DND-41 (cell line): ENCODE data around the gene DPYD.

ENCODE experiments used
- ATAC-seq: fragments of 200-7000 bp; cut with Tn5 transposase; 3 replicates; pipeline ENCODE4 v1.9.1; 2021; ENCODE audit warnings: low read depth; ENCODE audit not compliant: insufficient read depth
- DNase-seq: peaks from one replicate; pipeline ENCODE4 v3.0.0-alpha.2; 2020
- H2AFZ ChIP-seq: 2 replicates; pipeline ENCODE4 v1.6.0; 2012; ENCODE audit warnings: low read depth, low read length
- H3K27ac ChIP-seq: 2 replicates; pipeline ENCODE4 v1.5.1; 2012; ENCODE audit warnings: low read length, inconsistent platforms
- H3K27me3 ChIP-seq: fragments of 200-600 bp; sonication (generic); 2 replicates; pipeline ENCODE4 v1.6.0; 2012; ENCODE audit warnings: low read length, mild to moderate bottlenecking, inconsistent platforms; ENCODE audit not compliant: insufficient read depth, poor library complexity
- H3K36me3 ChIP-seq: 2 replicates; pipeline ENCODE4 v1.5.1; 2012; ENCODE audit warnings: low read length, inconsistent platforms; ENCODE audit not compliant: insufficient read depth
- H3K4me1 ChIP-seq: 2 replicates; pipeline ENCODE4 v1.5.1; 2012; ENCODE audit warnings: mild to moderate bottlenecking, low read length; ENCODE audit not compliant: insufficient read depth
- H3K4me2 ChIP-seq: 2 replicates; pipeline ENCODE4 v1.6.0; 2012; ENCODE audit warnings: mild to moderate bottlenecking, moderate library complexity, low read length, inconsistent platforms; ENCODE audit not compliant: insufficient read depth
- H3K4me3 ChIP-seq, 2 experiments: fragments of 200-600 bp in 1 of 2; shearing (Covaris generic) in 1 of 2; 2 replicates each; pipeline ENCODE4 v1.5.1; 2012 to 2016; ENCODE audit warnings: inconsistent platforms in 2 of 2, low read length in 2 of 2, mild to moderate bottlenecking in 2 of 2, low read depth in 1 of 2, moderate library complexity in 1 of 2
- H3K79me2 ChIP-seq: 2 replicates; pipeline ENCODE4 v1.6.0; 2012; ENCODE audit warnings: low read length, inconsistent platforms; ENCODE audit not compliant: insufficient read depth
- H3K9ac ChIP-seq: 2 replicates; pipeline ENCODE4 v1.6.0; 2012; ENCODE audit warnings: low read depth, mild to moderate bottlenecking, inconsistent platforms, low read length, moderate library complexity
- H3K9me3 ChIP-seq: 2 replicates; pipeline ENCODE4 v1.5.1; 2012; ENCODE audit warnings: low read length, moderate library complexity, mild to moderate bottlenecking, inconsistent platforms; ENCODE audit not compliant: insufficient read depth, severe bottlenecking
- H4K20me1 ChIP-seq: 2 replicates; pipeline ENCODE4 v1.6.0; 2012; ENCODE audit warnings: low read length; ENCODE audit not compliant: insufficient read depth
- CTCF ChIP-seq: IDR thresholded peaks from 2 replicates; pipeline ENCODE4 v1.5.1; 2012; ENCODE audit warnings: borderline replicate concordance, low read length, moderate library complexity, mild to moderate bottlenecking; ENCODE audit not compliant: poor library complexity, severe bottlenecking; ENCODE audit errors: extremely low read depth
- EZH2 ChIP-seq: IDR thresholded peaks from 3 replicates; pipeline ENCODE4 v1.6.1; 2012; ENCODE audit warnings: borderline replicate concordance, low read depth, mild to moderate bottlenecking, moderate library complexity, low read length, inconsistent platforms; ENCODE audit not compliant: severe bottlenecking

The DPYD gene

DNA sequence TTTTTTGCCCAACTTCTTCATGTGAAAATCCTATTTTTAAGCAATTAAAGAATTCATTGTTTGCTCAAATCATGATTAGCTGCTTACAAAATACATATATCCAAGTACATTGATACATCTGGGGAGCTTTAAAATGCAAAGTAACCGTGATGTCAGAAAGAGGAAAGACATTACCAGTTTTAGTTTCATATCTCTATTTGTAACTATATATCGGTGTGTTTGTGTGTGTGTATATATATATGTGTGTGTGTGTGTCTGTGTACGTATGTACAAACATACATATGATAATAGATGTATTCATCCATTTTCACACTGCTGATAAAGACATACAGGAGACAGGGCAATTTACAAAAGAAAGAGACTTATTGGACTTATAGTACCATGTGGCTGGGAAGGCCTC lies 310.1 kb downstream of the DPYD start:
- no peaks in the 10 kb centered on the region for H3K36me3 ChIP-seq
- no peaks in the 10 kb centered on the region for H3K4me1 ChIP-seq
- H3K4me2 ChIP-seq = no peak overlapping the region
- TF ChIP-seq EZH2 (no peak), CTCF (no peak)
- no peaks in the 10 kb centered on the region for H3K79me2 ChIP-seq
- no peaks in the 10 kb centered on the region for H3K27me3 ChIP-seq
- DNase-seq (no peak), ATAC-seq (no peak)
- H3K9ac ChIP-seq = no peak overlapping the region
- H3K4me3 ChIP-seq = no peak overlapping the region
- no peak overlapping the region for H3K27ac ChIP-seq
- H4K20me1 ChIP-seq = no peaks in the 10 kb centered on the region
- no peaks in the 10 kb centered on the region for H3K9me3 ChIP-seq
- H2AFZ ChIP-seq = no peak overlapping the region

DNA sequence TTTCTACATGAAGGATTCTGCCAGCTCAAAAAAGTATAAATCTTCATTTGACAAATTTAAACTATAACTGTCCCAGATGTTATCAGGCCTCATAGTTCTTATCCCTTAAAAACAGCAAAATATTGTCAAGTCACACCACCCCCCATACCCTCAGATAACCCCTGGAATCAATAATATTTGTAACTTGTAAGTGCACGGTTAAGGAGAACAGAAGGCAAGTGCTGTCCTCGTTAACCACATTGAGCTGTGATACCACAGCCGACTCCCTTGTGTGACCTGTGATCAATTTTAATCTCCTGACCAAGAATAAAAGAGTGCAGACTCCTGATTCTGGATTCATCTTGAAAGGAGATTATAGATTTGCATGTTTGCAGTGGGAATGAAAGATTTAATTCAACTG lies 310.7 kb downstream of the DPYD start:
- no peak for ATAC-seq
- no peak overlapping the region for H3K9ac ChIP-seq

DNA sequence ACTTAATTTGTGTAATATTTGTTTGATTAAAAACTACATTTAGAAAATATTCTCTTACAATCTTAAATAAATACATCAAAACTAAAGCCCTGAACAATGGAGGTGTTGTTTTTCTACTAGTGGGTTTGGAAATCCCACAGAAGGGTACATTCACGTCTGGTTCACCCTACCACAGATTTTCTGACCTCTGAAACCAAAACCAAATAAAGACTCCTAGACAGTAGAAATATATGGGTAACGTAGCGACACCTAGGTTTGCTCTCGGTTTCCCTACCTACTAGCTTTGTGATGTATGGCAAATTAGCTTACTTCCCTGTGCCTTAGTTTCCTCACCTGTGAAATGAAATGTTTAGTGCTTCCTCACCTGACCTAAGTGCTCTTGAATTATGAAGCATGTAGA lies 312.6 kb downstream of the DPYD start:
- Histone ChIP-seq H3K27me3 (no peaks in the 10 kb centered on the region), H3K9me3 (no peaks in the 10 kb centered on the region), H2AFZ (no peak overlapping the region), H4K20me1 (no peaks in the 10 kb centered on the region), H3K4me1 (no peaks in the 10 kb centered on the region), H3K36me3 (no peaks in the 10 kb centered on the region), H3K27ac (no peak overlapping the region), H3K9ac (no peak overlapping the region), H3K79me2 (no peaks in the 10 kb centered on the region), H3K4me3 (no peak overlapping the region), H3K4me2 (no peak overlapping the region)
- TF ChIP-seq EZH2 (no peak), CTCF (no peak)
- DNase-seq (no peak), ATAC-seq (no peak)

More for the DNA sequence above, 310.7 kb downstream of the DPYD start:
- Histone ChIP-seq H3K4me3 (no peak overlapping the region), H3K27me3 (no peaks in the 10 kb centered on the region), H3K4me1 (no peaks in the 10 kb centered on the region), H3K4me2 (no peak overlapping the region), H3K79me2 (no peaks in the 10 kb centered on the region), H2AFZ (no peak overlapping the region), H4K20me1 (no peaks in the 10 kb centered on the region), H3K9me3 (no peaks in the 10 kb centered on the region), H3K27ac (no peak overlapping the region), H3K36me3 (no peaks in the 10 kb centered on the region)
- no peak for DNase-seq
- no peak for TF ChIP-seq CTCF

- TF ChIP-seq EZH2 (no peak), CTCF (no peak)
- Histone ChIP-seq H2AFZ (no peak overlapping the region), H3K27me3 (no peaks in the 10 kb centered on the region), H3K4me2 (no peak overlapping the region), H3K4me3 (no peak overlapping the region), H3K9me3 (no peaks in the 10 kb centered on the region), H3K27ac (no peak overlapping the region), H3K79me2 (no peaks in the 10 kb centered on the region), H4K20me1 (no peaks in the 10 kb centered on the region), H3K9ac (no peak overlapping the region), H3K36me3 (no peaks in the 10 kb centered on the region), H3K4me1 (no peaks in the 10 kb centered on the region)
- DNase-seq (no peak), ATAC-seq (no peak)
Observed at GRCh38 chr1:97603776-97604175, 317.1 kb downstream of the DPYD start.
